ENCODE data around the gene AKAP8L. TPM values are rescaled to one million over a fixed set of nuclear protein-coding genes. Genes with fewer than 3 reads are reported as not detected.

AKAP8L gene
- total and polyA plus RNA-seq, 2 of the 8 experiments (the other 6 are each of a cell fraction or from before 2014, with no cell fraction given): 75.1 to 138 TPM

GRCh38 chr19:15353908-15354307 is 64.9 kb downstream of the AKAP8L start:
- Histone ChIP-seq H3K56ac (replicated peaks; ENCODE audit: insufficient read length, low read depth, low read length) (no peak overlapping the region), H3K4me2 (ENCODE audit: insufficient read depth in 1 of 2, low read depth in 2 of 2, low read length in 2 of 2) (no peak overlapping the region), H2AFZ (ENCODE audit: low read length) (no peak overlapping the region), H3K4me1 (replicated peaks in 1 of 4; ENCODE audit: control insufficient read depth in 3 of 4, insufficient read depth in 4 of 4, low read length in 3 of 4) (no peaks in the 10 kb centered on the region), H3K9me3 (ENCODE audit: insufficient read depth in 2 of 2, low read depth in 1 of 2, low read length in 1 of 2) (no peaks in the 10 kb centered on the region), H3K23ac (ENCODE audit: insufficient read length) (no peak overlapping the region), H2BK5ac (ENCODE audit: low read depth, low read length) (no peak overlapping the region), H3K79me1 (ENCODE audit: low read depth, low read length) (no peaks in the 10 kb centered on the region), H4K5ac (ENCODE audit: insufficient read length, low read depth, low read length) (no peak overlapping the region), H2AK5ac (ENCODE audit: low read depth, low read length) (no peak overlapping the region), H3K14ac (ENCODE audit: insufficient read length) (no peak overlapping the region), H2BK20ac (ENCODE audit: low read length) (no peak overlapping the region), H2BK15ac (ENCODE audit: low read length) (no peak overlapping the region), H3K9ac (replicated peaks in 1 of 4; ENCODE audit: extremely low read depth in 1 of 4, low read depth in 3 of 4, low read length in 3 of 4) (no peak overlapping the region), H4K8ac (ENCODE audit: extremely low read depth, insufficient read depth, low read length) (no peak overlapping the region), H4K91ac (replicated peaks; ENCODE audit: insufficient read length, low read length) (no peak overlapping the region), H3K4ac (replicated peaks; ENCODE audit: insufficient read length, low read depth, low read length) (no peak overlapping the region), H2BK120ac (replicated peaks; ENCODE audit: low read depth, low read length) (no peak overlapping the region), H3K18ac (ENCODE audit: extremely low read depth, low read length) (no peak overlapping the region), H2BK12ac (ENCODE audit: low read depth, low read length) (no peak overlapping the region), H4K20me1 (replicated peaks in 1 of 2; ENCODE audit: control insufficient read depth in 1 of 2, insufficient read depth in 2 of 2, low read length in 2 of 2) (peaks cover 2 to 4% of the 10 kb centered on the region in 2 experiments), H3K23me2 (ENCODE audit: low read depth, low read length) (no peaks in the 10 kb centered on the region), H3K36me3 (ENCODE audit: control insufficient read depth in 2 of 4, insufficient read depth in 4 of 4, low read length in 3 of 4) (peaks cover 11 to 42% (median 32%) of the 10 kb centered on the region in 4 experiments), H3K27me3 (replicated peaks in 1 of 4; ENCODE audit: control insufficient read depth in 3 of 4, extremely low read depth in 1 of 4, insufficient read depth in 3 of 4, low read length in 3 of 4) (no peaks in the 10 kb centered on the region), H3K27ac (ENCODE audit: low read depth, low read length) (no peak overlapping the region), H3K79me2 (ENCODE audit: control insufficient read depth in 1 of 2, insufficient read depth in 2 of 2, low read length in 2 of 2) (no peaks in the 10 kb centered on the region), H3K4me3 (ENCODE audit: extremely low read depth in 1 of 4, insufficient read depth in 2 of 4, low read depth in 3 of 4, low read length in 4 of 4) (no peak overlapping the region)
- WGBS, 2 experiments (ENCODE audit: extremely low coverage in 1 of 2, insufficient coverage in 1 of 2, insufficient read length in 1 of 2, insufficient replicate concordance in 2 of 2, low coverage in 1 of 2, low lambda C conversion rate in 2 of 2, missing lambda C conversion rate in 1 of 2): 67% methylated on average over 4 of the region's 4 CpGs; no CpG with 5 or more reads in 1 of the 2 experiments
- no peak for DNase-seq (ENCODE audit: low read depth in 1 of 2, low spot score in 2 of 2)
- TF ChIP-seq JUN (IDR thresholded peaks at IDR 0.05; ENCODE audit: low read depth, low read length) (no peak), BCL11A (IDR thresholded peaks at IDR 0.05; ENCODE audit: low read depth in 2 of 2, low read length in 2 of 2) (no peak), CEBPB (IDR thresholded peaks at IDR 0.05; ENCODE audit: low read depth, low read length) (no peak), RXRA (IDR thresholded peaks at IDR 0.05; ENCODE audit: insufficient read depth, low read depth, low read length) (no peak), BACH1 (IDR thresholded peaks at IDR 0.05; ENCODE audit: low read length) (no peak), GABPA (IDR thresholded peaks at IDR 0.05; ENCODE audit: borderline replicate concordance, insufficient read depth, low read length) (no peak), E2F6 (IDR thresholded peaks at IDR 0.05) (no peak), CBX8 (IDR thresholded peaks at IDR 0.05; ENCODE audit: borderline replicate concordance, low read depth, low read length) (no peak), KDM4A (IDR thresholded peaks at IDR 0.05; ENCODE audit: low read depth, low read length, severe bottlenecking) (no peak), SRF (IDR thresholded peaks at IDR 0.05; ENCODE audit: low read depth, low read length) (no peak), NRF1 (IDR thresholded peaks at IDR 0.05; ENCODE audit: low read depth, low read length) (no peak), MAX (IDR thresholded peaks at IDR 0.05) (no peak), TAF7 (optimal IDR thresholded peaks at IDR 0.05; ENCODE audit: borderline replicate concordance, low read depth, low read length) (no peak), SUZ12 (IDR thresholded peaks at IDR 0.05; ENCODE audit: low read length) (no peak)
- ChIA-PET CTCF (ENCODE audit: partially characterized antibody) (interaction anchor here (1.3 to 1.6 kb wide), 2 partner anchors 66 to 253 kb away, joined by 3 read pairs; no protein-coding TSS in a partner anchor), POLR2A (ENCODE audit: partially characterized antibody) (interaction anchor here (0.9 to 2.9 kb wide), 2 partner anchors 8 to 25 kb away, joined by 3 to 8 read pairs; partner anchors contain the start of gene AKAP8)
- FAIRE-seq: no peak

Measured in H1 (cell line).